ENCODE data around the gene ASIC3.

Gene ASIC3

GRCh38 chr7:151060113-151060415 is 11.7 kb downstream of the ASIC3 start:
- peak overlapping the region; percentile 83 for H3K4me3 ChIP-seq (ENCODE audit: control insufficient read depth, low read depth, low read length)
- TF ChIP-seq, protein P1, sequence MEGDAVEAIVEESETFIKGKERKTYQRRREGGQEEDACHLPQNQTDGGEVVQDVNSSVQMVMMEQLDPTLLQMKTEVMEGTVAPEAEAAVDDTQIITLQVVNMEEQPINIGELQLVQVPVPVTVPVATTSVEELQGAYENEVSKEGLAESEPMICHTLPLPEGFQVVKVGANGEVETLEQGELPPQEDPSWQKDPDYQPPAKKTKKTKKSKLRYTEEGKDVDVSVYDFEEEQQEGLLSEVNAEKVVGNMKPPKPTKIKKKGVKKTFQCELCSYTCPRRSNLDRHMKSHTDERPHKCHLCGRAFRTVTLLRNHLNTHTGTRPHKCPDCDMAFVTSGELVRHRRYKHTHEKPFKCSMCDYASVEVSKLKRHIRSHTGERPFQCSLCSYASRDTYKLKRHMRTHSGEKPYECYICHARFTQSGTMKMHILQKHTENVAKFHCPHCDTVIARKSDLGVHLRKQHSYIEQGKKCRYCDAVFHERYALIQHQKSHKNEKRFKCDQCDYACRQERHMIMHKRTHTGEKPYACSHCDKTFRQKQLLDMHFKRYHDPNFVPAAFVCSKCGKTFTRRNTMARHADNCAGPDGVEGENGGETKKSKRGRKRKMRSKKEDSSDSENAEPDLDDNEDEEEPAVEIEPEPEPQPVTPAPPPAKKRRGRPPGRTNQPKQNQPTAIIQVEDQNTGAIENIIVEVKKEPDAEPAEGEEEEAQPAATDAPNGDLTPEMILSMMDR (IDR thresholded peaks at IDR 0.05; ENCODE audit: control insufficient read depth, insufficient read depth, low read depth, low read length, missing control alignments): no peak
- no peak for DNase-seq (ENCODE audit: low read depth)

DNA sequence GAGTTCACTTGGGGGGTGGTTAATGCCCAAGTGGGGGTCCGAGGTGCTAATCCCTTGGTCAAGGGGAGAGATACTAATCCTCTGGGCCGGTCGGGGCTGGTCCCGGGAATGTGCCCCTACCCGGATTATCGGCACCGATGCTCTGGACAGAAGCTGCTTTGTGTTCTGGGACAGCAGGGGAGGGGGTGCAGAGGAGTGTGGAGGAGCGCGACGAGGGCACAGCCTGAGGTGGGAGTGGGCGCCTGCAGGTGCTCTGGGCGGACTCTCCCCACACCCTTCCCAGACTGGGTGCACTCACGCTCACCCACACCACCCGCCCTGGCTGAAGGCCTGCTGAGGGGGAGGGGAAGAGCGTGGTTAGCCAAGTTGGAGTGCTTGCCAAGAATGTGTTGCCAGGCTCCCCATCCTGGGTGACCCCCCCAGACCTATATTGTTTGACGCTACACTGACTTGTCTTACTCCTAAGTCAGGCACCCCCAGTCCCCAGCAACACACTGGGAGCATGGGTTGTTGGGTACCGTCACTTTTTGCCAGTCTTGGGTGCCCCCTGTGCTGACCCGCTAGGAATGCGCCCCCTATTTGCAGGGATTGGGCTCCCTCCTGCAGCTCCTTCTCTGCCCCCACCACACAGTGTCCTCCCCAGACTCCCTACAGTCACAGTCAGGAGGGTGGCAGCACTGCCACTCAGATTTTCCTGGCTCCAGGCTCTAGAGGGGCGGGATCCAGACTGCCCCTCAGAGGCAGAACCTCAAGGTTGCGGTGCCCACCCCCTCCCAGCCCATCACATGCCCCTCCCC is 12.3 kb downstream of the ASIC3 start:
- DNase-seq (ENCODE audit: low read depth): no peak
- peak overlapping the region; percentile 83 for H3K4me3 ChIP-seq (ENCODE audit: control insufficient read depth, low read depth, low read length)
- TF ChIP-seq, protein P1 (IDR thresholded peaks at IDR 0.05; ENCODE audit: control insufficient read depth, insufficient read depth, low read depth, low read length, missing control alignments): peak; percentile 30

GRCh38 chr7:151061213-151062110 is 13.1 kb downstream of the ASIC3 start:
- DNase-seq (ENCODE audit: low read depth): no peak
- peak overlapping the region; percentile 83 for H3K4me3 ChIP-seq (ENCODE audit: control insufficient read depth, low read depth, low read length)
- TF ChIP-seq, protein P1 (IDR thresholded peaks at IDR 0.05; ENCODE audit: control insufficient read depth, insufficient read depth, low read depth, low read length, missing control alignments): no peak

GRCh38 chr7:151062111-151062398 is 13.7 kb downstream of the ASIC3 start:
- DNase-seq (ENCODE audit: low read depth): no peak
- TF ChIP-seq, protein P1 (IDR thresholded peaks at IDR 0.05; ENCODE audit: control insufficient read depth, insufficient read depth, low read depth, low read length, missing control alignments): no peak
- H3K4me3 ChIP-seq (ENCODE audit: control insufficient read depth, low read depth, low read length): peak overlapping the region; percentile 26

DNA sequence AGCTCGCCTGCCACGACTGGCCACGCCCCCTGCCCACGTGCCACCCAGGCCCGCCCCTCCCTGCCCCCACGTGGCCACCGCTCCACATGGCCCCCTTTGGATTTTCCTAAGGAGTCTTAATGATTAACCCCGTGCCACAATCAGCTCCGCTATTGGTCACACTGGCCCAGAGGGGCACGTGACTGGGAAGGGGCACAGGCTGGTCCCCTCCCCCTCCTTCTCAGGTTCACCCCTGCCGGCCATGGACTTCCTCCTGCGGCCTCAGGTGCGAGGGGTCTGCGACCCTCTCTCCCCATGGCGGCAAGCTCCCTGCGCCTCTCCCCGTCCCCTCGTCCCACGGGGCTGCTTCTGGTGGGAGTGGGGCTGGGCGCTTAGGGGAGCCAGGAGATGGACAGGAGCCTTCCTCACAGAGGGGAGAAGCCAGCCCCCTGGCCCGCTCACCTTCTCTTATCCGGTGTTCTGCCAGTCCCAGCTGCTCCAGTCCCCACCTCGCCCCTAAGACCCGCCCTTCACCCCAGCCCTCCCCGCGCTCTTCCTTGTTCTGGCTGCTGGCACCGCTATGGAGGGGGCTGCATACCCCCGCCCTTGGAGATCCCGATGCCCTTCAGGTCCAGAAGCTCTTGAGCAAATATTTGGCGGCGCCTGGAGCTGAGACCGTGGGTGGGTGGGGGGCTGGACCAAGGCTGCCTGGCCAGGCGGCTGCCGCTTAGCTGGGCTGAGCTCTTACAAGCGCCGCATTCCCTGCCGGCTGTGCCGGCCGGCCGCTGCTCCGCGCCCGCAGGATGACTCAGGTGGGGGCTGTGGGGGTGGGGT is 14.3 kb downstream of the ASIC3 start:
- TF ChIP-seq, protein P1 (IDR thresholded peaks at IDR 0.05; ENCODE audit: control insufficient read depth, insufficient read depth, low read depth, low read length, missing control alignments): no peak
- peak overlapping the region; percentile 26 for H3K4me3 ChIP-seq (ENCODE audit: control insufficient read depth, low read depth, low read length)
- no peak for DNase-seq (ENCODE audit: low read depth)

DNA sequence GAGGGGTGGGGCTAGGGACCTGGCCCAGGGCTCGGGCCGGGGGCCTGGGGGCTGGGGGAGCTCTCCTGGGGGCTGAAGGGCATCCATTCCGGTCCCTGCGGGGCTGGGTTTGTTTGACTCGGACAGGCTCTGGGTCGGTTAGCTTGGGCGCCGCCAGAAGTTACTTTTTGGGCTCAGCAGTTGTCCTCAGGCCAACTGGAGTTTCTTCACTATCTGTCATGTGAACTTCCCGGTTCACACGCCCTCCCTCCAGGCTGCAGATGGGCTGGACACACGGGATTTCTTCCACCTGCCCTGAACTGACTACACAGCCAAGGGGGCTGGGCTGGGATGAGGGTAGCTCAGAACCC is 14.9 kb downstream of the ASIC3 start:
- no peak for DNase-seq (ENCODE audit: low read depth)
- TF ChIP-seq, protein P1 (IDR thresholded peaks at IDR 0.05; ENCODE audit: control insufficient read depth, insufficient read depth, low read depth, low read length, missing control alignments): no peak
- peak overlapping the region; percentile 9; the same call in 1 of the 2 replicates for H3K4me3 ChIP-seq (ENCODE audit: control insufficient read depth, low read depth, low read length)

All from AG09309 (cell line).